K562 (cell line): ENCODE data around the gene PROK1. TPM values are rescaled to one million over a fixed set of nuclear protein-coding genes. Genes with fewer than 3 reads are reported as not detected.

Source experiments
- CBFA2T2 ChIP-seq: fragments of 450-650 bp; conservative IDR thresholded peaks from 2 replicates; pipeline ENCODE4 v1.6.1; 2017; ENCODE audit warnings: mild to moderate bottlenecking
- CTBP1 ChIP-seq: fragments of 450-650 bp; IDR thresholded peaks from 2 replicates; pipeline ENCODE4 v1.6.1; 2016; ENCODE audit warnings: borderline replicate concordance
- CXXC5 ChIP-seq: fragments of 250-450 bp; sonication (Bioruptor Pico); IDR thresholded peaks from 2 replicates; pipeline ENCODE4 v1.8.0; 2022; ENCODE audit warnings: inconsistent platforms, mild to moderate bottlenecking, moderate library complexity
- KHSRP ChIP-seq: fragments of 450-650 bp; IDR thresholded peaks from 2 replicates; pipeline ENCODE4 v1.6.1; 2017
- NR3C1 ChIP-seq: sonication (generic); formaldehyde crosslinking; IDR thresholded peaks from 2 replicates; pipeline ENCODE4 v1.8.1; 2022; ENCODE audit warnings: missing genetic modification reagents
- SMAD1 ChIP-seq: fragments of 150-350 bp; IDR thresholded peaks from 2 replicates; pipeline ENCODE4 v1.6.1; 2014; ENCODE audit warnings: low read length, low read depth; ENCODE audit not compliant: partially characterized antibody
- THRAP3 ChIP-seq: fragments of 450-650 bp; IDR thresholded peaks from 2 replicates; pipeline ENCODE4 v1.6.1; 2016; ENCODE audit warnings: mild to moderate bottlenecking, inconsistent platforms, borderline replicate concordance
- ZBTB1 ChIP-seq: sonication (generic); formaldehyde crosslinking; IDR thresholded peaks from 2 replicates; pipeline ENCODE4 v1.8.1; 2023; ENCODE audit warnings: missing genetic modification reagents, low read depth, mild to moderate bottlenecking, borderline replicate concordance
- ZSCAN29 ChIP-seq: fragments of 450-650 bp; IDR thresholded peaks from 2 replicates; pipeline ENCODE4 v1.6.1; 2017
- polyA plus RNA-seq, 8 experiments: library from polyadenylated mRNA; depleted of rRNA in 4 of 8; stranded (reverse) in 5 of 8; unstranded in 3 of 8; fragments of >200 nt; fragmentation: Nextera tagmentation in 2 of 8; fragmentation: Illumina TruSeq in 1 of 8; extraction: Ambion mirVana in 2 of 8; extraction: Trizol in 1 of 8; gene quantifications; 2 replicates each; pipeline versions ENCODE4 v1.2.1 to v1.2.3, GENCODE V29; 2011 to 2014; ENCODE audit warnings: inconsistent platforms in 1 of 8, missing spikeins in 1 of 8
- total RNA-seq, 7 experiments: library from RNA; depleted of rRNA in 6 of 7; stranded (reverse); fragments of >200 nt in 6 of 7; fragmentation: Illumina TruSeq in 2 of 7; extraction: Trizol in 2 of 7; gene quantifications; 2 replicates each; pipeline versions ENCODE4 v1.2.1 to v1.2.3, GENCODE V29; 2011 to 2021; ENCODE audit warnings: low replicate concordance in 1 of 7
- TF ChIP-seq, protein P1 (sequence below): fragments of 250-450 bp; sonication (Bioruptor Pico); IDR thresholded peaks from 2 replicates; pipeline ENCODE4 v1.9.0; 2021; ENCODE audit warnings: mild to moderate bottlenecking, inconsistent platforms
- TF ChIP-seq, protein P2 (sequence below): fragments of 150-350 bp; IDR thresholded peaks from 2 replicates; pipeline ENCODE4 v1.6.1; 2014; ENCODE audit warnings: low read depth, mild to moderate bottlenecking, low read length, borderline replicate concordance
- TF ChIP-seq, protein P3 (sequence below): sonication (generic); formaldehyde crosslinking; IDR thresholded peaks from 2 replicates; pipeline ENCODE4 v1.8.0; 2022; ENCODE audit warnings: mild to moderate bottlenecking, missing genetic modification reagents
- TF ChIP-seq, protein P4 (sequence below): fragments of 450-650 bp; IDR thresholded peaks from 2 replicates; pipeline ENCODE4 v1.6.1; 2018; ENCODE audit not compliant: partially characterized antibody
- TF ChIP-seq, protein P5 (sequence below): fragments of 450-650 bp; IDR thresholded peaks from 2 replicates; pipeline ENCODE4 v1.6.1; 2014; ENCODE audit warnings: low read depth, mild to moderate bottlenecking, moderate library complexity, borderline replicate concordance

PROK1 gene
- total and polyA plus RNA-seq, 9 of the 15 experiments (the other 6 are each of a cell fraction or from before 2014, with no cell fraction given): 0.15 TPM; not detected in 8

DNA sequence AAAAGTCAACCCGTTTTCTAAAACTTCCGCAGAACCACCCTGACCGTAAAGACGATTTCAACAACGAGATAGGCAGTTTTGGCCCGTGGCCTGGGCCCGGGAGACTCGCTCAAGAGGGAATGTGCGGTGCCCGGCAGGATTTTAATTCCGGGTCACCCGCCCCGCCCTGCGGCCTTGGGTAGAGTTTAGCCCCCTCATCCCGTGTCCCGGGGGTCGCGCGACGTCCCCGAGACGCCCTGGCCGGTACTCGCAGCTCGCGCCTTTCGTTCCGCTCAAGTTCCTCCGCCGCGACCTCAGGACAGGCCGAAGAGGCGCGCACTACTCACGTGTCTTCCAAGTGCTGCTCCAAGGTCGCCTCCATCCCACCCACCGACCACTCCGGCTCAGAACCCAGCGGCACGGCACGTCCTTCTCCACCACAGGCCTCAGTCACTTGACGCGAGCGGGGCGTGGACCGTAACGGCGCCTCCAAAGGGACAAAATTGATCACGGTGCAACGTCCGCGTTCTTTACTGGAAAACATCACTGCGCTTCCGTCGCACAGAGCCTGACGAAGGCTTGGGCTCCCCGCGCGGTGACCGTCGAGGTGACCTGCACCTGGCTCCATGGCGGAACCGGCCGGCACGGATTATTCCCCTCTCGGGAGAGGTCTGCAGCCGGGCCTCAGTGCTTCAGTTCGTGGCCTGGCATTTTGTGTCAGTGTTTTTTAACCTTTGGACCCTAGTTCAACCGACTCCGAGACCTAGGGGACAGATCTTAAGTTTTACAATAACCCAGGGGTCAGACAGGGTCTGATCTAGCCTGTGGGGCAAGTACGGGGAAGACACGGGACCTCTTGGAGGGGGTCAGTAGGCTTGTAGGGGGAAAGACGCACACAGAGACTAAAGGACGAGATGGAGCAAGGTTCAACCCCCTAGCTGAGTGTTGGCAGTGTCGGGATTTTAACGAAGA, 43.4 kb upstream of the PROK1 start, which contains the start of gene LAMTOR5 (continued):
- TF ChIP-seq, protein P1, sequence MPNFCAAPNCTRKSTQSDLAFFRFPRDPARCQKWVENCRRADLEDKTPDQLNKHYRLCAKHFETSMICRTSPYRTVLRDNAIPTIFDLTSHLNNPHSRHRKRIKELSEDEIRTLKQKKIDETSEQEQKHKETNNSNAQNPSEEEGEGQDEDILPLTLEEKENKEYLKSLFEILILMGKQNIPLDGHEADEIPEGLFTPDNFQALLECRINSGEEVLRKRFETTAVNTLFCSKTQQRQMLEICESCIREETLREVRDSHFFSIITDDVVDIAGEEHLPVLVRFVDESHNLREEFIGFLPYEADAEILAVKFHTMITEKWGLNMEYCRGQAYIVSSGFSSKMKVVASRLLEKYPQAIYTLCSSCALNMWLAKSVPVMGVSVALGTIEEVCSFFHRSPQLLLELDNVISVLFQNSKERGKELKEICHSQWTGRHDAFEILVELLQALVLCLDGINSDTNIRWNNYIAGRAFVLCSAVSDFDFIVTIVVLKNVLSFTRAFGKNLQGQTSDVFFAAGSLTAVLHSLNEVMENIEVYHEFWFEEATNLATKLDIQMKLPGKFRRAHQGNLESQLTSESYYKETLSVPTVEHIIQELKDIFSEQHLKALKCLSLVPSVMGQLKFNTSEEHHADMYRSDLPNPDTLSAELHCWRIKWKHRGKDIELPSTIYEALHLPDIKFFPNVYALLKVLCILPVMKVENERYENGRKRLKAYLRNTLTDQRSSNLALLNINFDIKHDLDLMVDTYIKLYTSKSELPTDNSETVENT: no peak
- TF ChIP-seq THRAP3: no peak; the same call in 1 of the 2 replicates
- TF ChIP-seq, protein P2, sequence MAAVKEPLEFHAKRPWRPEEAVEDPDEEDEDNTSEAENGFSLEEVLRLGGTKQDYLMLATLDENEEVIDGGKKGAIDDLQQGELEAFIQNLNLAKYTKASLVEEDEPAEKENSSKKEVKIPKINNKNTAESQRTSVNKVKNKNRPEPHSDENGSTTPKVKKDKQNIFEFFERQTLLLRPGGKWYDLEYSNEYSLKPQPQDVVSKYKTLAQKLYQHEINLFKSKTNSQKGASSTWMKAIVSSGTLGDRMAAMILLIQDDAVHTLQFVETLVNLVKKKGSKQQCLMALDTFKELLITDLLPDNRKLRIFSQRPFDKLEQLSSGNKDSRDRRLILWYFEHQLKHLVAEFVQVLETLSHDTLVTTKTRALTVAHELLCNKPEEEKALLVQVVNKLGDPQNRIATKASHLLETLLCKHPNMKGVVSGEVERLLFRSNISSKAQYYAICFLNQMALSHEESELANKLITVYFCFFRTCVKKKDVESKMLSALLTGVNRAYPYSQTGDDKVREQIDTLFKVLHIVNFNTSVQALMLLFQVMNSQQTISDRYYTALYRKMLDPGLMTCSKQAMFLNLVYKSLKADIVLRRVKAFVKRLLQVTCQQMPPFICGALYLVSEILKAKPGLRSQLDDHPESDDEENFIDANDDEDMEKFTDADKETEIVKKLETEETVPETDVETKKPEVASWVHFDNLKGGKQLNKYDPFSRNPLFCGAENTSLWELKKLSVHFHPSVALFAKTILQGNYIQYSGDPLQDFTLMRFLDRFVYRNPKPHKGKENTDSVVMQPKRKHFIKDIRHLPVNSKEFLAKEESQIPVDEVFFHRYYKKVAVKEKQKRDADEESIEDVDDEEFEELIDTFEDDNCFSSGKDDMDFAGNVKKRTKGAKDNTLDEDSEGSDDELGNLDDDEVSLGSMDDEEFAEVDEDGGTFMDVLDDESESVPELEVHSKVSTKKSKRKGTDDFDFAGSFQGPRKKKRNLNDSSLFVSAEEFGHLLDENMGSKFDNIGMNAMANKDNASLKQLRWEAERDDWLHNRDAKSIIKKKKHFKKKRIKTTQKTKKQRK: no peak
- TF ChIP-seq CXXC5 (CRISPR knock-in tag): peak; percentile 96
- peak; percentile 88 for TF ChIP-seq ZSCAN29
- TF ChIP-seq CBFA2T2: no peak
- TF ChIP-seq KHSRP: peak; percentile 77; the same call in 1 of the 2 replicates
- TF ChIP-seq, protein P3, sequence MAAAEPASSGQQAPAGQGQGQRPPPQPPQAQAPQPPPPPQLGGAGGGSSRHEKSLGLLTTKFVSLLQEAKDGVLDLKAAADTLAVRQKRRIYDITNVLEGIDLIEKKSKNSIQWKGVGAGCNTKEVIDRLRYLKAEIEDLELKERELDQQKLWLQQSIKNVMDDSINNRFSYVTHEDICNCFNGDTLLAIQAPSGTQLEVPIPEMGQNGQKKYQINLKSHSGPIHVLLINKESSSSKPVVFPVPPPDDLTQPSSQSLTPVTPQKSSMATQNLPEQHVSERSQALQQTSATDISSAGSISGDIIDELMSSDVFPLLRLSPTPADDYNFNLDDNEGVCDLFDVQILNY (CRISPR knock-in tag): peak; percentile 96
- TF ChIP-seq CTBP1: peak; percentile 94
- TF ChIP-seq, protein P4, sequence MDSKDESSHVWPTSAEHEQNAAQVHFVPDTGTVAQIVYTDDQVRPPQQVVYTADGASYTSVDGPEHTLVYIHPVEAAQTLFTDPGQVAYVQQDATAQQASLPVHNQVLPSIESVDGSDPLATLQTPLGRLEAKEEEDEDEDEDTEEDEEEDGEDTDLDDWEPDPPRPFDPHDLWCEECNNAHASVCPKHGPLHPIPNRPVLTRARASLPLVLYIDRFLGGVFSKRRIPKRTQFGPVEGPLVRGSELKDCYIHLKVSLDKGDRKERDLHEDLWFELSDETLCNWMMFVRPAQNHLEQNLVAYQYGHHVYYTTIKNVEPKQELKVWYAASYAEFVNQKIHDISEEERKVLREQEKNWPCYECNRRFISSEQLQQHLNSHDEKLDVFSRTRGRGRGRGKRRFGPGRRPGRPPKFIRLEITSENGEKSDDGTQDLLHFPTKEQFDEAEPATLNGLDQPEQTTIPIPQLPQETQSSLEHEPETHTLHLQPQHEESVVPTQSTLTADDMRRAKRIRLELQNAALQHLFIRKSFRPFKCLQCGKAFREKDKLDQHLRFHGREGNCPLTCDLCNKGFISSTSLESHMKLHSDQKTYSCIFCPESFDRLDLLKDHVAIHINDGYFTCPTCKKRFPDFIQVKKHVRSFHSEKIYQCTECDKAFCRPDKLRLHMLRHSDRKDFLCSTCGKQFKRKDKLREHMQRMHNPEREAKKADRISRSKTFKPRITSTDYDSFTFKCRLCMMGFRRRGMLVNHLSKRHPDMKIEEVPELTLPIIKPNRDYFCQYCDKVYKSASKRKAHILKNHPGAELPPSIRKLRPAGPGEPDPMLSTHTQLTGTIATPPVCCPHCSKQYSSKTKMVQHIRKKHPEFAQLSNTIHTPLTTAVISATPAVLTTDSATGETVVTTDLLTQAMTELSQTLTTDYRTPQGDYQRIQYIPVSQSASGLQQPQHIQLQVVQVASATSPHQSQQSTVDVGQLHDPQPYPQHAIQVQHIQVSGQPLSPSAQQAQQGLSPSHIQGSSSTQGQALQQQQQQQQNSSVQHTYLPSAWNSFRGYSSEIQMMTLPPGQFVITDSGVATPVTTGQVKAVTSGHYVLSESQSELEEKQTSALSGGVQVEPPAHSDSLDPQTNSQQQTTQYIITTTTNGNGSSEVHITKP: peak; percentile 56
- TF ChIP-seq, protein P5, sequence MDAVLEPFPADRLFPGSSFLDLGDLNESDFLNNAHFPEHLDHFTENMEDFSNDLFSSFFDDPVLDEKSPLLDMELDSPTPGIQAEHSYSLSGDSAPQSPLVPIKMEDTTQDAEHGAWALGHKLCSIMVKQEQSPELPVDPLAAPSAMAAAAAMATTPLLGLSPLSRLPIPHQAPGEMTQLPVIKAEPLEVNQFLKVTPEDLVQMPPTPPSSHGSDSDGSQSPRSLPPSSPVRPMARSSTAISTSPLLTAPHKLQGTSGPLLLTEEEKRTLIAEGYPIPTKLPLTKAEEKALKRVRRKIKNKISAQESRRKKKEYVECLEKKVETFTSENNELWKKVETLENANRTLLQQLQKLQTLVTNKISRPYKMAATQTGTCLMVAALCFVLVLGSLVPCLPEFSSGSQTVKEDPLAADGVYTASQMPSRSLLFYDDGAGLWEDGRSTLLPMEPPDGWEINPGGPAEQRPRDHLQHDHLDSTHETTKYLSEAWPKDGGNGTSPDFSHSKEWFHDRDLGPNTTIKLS: peak; percentile 84
- no peak; the same call in 1 of the 2 replicates for TF ChIP-seq NR3C1
- TF ChIP-seq SMAD1: no peak
- TF ChIP-seq ZBTB1: 0 out of 2 replicates have a peak, but pooled peaks have one; percentile 38
